GM19397 (cell line): ENCODE measurements around the gene VTN.

Experiments
- ATAC-seq: cut with Tn5 transposase; IDR thresholded peaks from one replicate; pipeline ENCODE4 v1.9.1; 2021; ENCODE audit warnings: mild to moderate bottlenecking, moderate library complexity; ENCODE audit not compliant: unreplicated experiment

The VTN gene, protein sequence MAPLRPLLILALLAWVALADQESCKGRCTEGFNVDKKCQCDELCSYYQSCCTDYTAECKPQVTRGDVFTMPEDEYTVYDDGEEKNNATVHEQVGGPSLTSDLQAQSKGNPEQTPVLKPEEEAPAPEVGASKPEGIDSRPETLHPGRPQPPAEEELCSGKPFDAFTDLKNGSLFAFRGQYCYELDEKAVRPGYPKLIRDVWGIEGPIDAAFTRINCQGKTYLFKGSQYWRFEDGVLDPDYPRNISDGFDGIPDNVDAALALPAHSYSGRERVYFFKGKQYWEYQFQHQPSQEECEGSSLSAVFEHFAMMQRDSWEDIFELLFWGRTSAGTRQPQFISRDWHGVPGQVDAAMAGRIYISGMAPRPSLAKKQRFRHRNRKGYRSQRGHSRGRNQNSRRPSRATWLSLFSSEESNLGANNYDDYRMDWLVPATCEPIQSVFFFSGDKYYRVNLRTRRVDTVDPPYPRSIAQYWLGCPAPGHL

DNA sequence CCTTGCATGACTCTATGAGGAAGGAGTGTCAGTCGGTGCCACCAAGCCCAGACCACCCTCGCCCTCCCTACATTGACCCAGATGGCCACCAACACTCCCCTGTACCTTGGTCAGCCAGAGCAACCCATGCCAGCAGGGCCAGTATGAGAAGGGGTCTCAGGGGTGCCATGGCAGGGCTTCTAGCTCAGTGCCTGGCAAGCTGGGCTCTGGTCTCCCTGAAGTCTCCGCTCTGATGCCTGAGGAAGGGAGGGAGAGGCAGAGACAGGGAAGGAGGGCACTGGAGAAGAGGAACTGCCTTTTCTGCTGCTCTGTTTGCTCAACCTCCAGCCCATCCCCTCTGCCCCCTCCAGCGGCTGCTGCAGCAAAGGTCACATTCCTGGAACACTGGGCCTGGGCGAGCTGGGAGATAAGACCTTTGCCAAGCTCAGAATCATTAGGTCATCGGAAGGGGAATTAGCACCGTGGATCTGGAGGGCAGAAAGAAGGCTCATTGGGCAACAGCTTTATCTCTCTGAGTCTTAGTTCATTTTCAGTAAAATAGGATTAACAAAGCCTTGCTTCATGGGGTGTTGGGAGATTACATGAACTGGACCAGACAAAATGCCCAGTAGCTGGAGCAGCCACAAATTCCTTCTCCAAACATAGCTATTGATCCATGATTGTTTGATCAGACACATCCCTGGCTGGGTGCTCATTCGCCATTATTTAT is at the start of gene VTN:
Gene VTN, minus strand, starts transcription at position 273 of the 709 bp plus-strand sequence. Its CDS starts 104 bp downstream, at position 169.
- ATAC-seq: no peak

DNA sequence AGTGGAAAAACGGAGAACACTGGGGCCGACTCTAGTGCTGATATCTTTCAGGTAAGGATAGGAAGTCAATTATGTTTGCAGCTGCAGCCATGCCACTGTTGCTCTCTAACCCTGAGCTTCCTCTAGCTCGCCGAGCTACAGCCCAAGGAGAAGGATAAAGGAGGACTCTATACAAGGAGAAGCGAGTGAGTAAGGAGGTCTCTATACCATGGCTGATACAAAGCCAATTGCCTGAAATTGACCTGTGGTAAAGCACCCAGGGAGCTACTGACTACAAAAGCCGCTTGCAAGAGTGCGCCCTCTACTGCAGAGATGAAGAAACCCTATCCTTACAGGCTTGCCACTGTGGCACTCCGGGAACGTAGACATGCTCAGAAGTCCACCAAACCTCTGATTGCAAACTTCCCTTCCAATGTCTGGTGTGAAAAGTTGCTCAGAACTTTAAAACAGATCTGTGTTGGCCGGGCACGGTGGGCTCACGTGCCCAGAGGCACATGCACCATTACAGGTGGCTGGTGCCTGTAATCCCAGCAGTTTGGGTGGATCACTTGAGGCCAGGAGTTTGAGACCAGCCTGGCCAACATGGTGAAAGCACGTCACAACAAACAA is 46.7 kb upstream of the VTN start:
- no peak for ATAC-seq

DNA sequence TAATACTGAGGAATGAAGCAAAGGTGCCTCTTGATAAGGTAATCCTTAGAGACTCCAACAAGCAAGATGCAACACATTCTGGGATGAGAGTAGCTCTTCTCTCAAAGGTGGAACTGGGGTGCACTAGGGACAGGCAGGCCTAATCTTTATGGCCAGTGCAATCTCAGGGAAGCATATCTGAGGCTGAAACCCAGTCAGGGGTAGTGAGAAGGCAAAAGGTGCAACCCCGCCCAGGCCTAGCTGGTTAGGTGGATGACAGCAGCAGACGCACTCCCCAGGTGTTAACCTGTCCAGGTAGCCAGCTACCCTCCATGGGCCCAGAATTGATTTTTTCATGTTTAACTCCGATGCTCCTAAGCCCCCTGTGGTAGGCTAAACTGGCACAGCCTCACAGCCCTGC is 45.8 kb upstream of the VTN start:
- no peak for ATAC-seq

DNA sequence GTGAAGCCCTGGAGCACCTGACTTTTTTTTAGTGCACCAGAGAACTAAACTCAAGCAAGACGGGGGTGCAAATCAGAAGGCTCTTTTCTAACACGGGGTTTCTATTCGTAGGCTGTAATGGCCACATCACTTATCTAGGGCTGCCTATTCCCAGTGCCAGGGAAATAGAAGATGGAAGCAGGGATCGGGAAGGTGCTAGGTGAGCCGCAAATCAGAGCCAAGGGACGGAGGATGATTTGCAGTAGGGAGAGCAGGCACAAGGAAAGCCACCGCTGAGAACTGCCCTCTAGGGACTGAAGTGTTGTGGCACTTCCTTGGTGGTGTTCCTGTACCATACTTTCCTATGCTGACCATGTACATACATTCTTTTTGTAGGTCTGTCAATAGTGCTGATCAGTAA is 43.7 kb upstream of the VTN start:
- no peak for ATAC-seq

DNA sequence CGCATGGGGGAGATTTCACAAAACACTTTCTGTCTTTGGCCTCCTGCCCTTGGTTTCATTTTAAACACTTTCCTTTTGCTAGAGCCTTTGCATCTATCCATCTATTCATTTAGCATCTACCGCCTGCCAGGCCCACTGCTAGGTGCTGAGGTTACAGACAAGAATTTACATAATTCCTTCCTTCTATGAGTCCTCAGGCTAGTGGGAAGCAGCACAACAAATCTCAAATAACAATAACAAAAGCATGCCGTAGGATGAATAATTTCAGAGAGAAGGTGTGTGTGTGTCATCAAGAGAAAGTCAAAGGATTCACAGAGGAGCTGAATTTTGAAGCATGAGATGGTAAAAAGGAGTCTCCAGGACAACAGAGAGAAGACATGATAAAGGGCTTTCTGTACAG is 42.0 kb upstream of the VTN start:
- no peak for ATAC-seq

DNA sequence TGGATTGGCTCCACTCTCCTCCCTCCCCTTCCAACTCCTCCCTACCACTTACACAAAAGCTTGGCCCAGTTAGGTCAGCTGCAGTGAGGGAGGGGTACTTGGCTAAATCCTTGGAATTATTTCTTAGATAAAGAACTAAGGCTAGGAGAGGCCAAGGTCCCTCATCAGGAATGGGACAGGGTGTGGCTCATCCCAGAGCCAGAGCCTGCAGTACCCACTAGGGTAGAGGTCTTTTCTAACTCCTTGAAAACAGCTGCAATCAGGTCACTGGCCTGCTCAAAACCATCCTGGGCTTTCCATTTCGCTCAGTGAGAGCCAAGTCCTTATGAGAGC is 37.8 kb upstream of the VTN start:
- ATAC-seq: no peak

DNA sequence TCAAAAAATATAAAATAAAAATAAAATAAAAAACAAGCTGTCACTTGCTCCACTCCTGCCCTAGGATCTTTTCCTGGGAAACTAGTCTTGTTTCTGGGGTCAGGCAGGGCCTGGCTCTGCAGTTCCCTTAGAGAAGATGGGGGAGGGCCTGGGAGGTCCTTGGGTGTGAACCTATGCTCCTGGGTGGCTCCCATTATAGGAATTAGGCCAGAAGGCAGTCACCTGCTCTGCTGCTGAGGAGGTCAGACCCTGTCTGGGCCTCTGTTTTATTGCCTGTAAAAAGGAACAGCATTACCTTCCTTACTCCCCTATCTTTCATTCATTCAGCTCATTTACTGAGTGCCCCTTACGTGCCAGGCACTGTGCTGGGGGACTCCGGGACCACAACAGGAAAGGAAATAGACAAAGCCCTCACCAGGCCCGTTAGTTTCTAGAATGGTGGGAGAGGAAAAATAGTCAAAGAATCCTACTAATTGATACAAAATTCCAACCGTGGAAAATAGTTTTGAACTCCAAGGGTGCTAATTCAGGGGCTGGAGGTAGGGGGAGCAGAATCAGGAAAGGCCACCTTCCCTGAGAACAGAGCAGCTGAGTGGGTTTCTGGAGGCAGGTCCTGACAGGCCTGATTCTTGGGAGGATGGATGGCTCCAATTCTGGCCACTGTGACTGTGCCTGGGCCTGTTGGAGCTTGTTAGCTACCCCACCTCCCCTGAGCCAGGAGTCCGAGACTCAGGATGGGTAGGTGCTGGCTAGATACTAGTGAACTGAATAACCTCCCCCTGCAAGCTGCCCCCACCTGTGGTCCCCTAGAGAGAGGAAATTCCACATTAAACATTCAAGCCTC is 37.2 kb upstream of the VTN start:
- no peak for ATAC-seq

DNA sequence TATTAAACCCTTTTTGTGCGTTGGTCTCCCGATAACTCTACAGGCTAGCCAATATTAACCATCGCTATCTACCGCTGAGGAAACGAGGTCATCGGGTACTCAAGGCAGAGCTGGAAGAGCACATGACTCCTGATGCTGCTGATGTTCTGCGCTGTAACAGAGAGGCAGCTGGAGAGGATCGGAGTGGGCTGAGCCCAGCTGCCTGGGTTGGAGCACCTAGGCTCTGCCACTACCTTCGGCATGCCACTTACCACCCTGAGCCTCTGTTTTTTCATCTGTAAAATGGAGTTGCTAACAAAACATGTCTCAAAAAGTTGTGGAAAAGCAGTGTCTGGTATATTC is 36.3 kb upstream of the VTN start:
- ATAC-seq: no peak

DNA sequence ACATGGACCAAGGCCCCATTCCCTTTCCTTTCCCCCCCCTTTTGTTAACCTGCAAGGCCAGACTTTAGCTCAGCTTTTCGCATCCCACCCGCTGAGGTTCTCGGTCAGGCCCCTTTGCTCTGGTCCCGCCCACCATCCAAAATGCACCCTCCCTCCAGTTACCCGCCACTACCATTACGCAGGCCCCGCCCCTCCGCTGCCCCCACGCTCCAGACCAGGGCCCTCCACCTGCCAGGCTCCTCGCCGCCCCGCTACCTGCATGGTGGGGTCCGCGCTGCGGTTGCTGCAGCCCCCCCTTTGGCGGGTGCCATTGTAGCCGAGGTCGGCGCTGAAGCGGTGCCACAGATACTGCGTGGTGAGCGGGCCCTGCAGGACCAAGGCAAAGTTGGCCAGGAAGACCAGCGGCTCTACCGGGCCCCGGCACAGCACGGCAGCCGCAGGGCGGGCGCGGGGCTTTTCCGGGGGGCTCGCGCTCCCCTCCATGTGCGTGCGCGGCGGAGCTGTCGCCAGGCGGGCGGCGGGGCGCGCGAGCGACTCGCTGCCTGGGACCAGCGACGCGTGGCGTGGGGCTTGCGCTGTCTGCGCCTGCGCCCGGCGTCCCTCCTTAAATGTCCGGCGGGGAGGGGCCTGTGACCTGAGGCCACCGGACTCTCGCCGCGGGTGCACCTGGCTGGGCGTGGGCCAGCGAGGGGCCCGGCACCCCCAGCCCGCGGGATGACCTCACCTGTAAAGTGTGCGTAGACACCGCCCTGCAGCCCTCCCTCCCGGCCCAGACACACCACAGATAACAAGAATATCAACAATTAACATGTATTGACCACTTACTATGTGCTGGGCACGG is 35.7 kb upstream of the VTN start, which contains the start of gene SLC46A1:
Gene SLC46A1, minus strand, starts transcription at position 581 of the 841 bp plus-strand sequence. Its CDS starts 98 bp downstream, at position 483.
- ATAC-seq: peak; percentile 65

DNA sequence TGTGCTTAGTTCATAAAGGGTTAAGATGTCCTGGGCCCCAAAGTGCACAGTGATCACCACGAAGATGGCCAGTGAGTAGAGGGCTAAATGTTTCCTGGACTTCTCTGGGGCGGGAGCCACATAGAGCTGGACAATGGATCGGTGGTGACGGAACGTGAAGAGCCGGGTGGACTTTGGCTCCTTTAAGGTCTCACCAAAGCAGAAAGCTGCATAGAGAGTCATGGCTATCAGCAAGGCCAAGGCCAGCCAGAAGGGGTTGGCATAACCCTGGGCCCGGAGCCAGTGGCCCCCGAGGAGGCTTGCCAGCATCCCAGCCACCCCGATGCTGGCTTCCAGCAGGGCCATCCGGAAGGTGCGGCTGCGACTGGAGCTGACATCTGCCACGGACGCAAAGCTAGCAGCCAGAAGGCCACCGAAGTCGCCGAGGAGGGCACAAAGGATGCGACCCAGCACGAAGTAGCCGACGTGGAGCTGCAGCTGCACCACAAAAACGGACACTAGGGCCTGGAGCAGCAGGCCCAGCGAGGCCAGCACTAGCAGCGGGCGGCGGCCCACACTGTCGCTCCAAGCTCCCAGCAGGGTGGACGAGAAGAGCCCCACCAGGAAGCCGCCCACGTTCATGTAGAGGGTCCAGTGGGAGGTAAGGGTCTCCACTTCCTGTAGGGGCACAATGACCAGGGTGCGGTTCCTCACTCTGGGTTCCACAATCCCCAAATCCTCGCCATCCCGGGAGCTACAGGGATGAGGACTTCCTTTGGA is 34.9 kb upstream of the VTN start:
- ATAC-seq: no peak

DNA sequence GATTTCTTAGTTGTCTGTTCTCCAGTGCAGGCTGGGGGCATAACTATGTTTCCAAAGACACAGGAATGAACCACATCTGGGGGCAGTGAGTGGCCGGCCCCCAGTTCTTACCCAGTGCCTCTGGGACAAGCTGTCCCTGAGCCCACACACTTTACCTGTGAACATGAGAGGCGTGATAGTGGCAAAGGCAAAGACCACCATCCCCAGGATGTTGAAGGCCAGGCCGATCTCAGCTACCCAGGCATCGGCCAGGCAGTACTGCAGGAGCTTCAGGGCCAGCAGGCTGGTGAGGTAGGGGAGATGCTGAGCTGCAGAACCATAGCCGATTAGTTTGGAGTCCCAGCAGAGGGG is 34.3 kb upstream of the VTN start:
- ATAC-seq: no peak

DNA sequence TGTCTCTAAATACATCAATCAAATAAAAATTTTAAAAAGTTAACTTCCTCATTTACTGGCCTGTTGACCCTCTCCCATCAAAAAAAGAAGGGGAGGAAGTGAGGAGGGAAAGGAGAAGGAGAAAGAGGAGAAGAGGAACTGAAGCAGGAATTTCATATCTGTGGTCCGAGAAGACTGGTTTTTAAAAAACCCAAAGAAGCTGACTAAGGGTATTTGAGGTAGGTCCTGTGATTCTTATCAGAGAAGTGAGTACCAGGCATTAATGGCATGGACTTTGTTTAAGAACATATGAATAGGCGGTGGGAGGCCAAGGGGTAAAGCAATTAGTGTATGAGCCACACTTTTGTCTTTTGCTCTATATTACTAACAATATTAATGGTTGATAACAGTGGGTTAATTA is 33.9 kb upstream of the VTN start:
- ATAC-seq: no peak

DNA sequence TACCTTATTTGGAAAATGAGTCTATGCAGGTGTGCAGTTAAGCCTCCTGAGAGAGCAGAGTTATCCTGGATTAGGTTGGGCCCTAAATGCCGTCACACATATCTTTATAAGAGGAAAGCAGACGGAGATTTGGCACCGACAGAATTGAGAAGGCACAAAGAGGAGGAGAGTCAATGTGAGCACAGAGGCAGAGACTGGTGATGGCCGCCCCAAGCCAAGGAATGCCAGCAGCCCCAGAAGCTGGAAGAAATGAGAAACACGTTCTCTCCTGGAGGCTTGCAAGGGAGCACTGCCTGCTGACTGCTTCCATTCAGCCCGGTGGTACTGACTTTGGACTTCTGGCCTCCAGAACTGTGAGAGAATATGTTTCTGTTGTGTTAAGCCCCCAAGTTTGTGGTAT is 32.7 kb upstream of the VTN start:
- no peak for ATAC-seq

DNA sequence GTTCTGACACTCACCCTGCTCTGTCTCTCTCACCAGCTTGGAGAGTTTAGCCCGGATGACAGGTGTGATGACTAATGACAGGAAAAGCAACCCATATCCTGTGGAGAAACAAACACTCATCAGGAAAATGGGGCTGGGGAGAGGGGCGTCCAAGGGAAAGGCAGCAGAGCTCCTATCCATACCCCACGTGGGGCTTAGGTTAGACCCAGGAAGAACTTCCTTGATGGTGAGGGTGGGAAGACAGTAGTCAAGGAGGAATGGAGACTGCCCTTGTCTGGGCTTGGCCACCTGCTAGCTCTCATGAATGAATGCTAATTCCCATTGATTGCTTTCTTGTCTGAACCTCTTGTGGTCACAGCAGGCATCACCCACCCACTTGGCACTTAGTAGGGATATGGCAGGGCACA is 32.1 kb upstream of the VTN start:
- ATAC-seq: no peak

DNA sequence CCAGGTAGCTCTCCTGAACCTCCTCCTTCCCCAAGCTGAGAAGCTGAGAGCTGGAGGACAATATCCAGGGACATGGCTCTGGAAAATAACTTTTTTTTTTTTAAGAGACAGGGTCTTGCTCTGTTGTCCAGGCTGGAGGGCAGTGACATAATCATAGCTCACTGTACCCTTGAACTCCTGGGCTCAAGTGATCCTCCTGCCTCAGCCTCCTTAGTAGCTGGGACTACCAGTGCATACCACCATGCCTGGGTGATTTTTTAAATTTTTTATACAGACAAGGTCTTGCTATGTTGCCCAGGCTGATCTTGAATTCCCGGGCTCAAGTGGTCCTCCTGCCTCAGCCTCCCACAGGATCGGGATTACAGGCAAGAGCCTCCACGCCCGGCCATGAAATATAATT is 29.7 kb upstream of the VTN start:
- ATAC-seq: no peak

DNA sequence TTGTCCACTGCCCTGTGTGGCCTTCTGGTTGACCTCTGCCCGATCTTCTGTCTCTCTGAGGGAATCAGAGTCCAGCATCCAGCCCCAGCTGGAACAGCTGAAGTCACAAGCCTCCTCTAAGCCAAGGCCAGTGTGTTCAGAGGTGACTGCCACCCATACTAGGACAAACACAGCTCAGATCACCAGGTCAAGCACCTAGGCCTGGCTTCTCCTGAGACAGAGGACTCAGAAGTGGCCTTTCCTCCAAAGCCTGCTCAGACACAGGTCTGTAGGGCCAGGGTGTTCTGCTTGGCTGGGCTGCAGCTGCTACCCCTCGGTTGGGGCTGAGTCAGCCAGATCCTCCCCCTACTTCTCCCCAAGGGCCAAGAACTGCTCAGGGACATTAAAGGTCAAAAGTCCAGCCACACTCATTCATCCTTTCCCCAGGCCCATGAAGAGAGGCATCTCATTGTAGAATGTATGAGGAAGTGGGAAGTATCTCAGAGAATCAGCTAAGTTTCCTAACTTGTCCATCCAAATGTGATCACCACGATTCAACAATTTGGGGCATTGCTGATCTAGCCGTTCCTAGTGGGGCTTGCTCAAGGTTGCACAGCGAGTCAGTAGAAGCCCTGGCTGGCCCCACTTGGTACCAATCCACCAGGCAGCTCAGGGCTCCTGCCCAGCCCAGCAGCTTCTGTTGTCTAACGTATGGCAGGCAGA is 28.3 kb upstream of the VTN start:
- no peak for ATAC-seq

DNA sequence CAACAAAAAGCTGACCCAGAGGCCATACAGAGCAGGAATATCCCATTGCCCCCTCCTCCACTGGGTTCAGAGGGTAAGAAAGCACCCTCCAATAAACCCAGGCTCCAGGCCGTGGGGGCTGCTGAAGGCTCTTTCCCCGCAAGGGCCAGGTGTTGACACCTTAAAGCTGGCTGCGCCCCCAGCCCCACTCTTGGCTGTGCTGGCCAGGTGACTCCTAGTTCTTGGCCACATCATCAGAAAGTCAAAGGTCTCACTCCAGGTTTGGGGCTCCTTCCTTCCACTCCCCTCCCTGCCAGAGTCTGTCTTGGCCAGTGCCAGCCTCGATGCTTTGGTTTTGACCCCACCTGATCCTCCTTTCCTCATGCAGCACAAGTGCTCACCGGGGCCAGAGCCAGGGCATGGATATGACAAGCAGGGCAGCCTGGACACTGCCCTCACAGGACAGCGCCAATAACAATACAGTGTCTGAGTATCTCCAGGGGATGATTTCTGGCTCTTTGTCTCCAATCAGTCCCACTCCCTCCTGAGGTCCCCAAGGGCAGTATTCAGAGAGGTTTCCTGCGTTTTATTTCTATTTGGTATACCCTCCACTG is 27.7 kb upstream of the VTN start:
- no peak for ATAC-seq

DNA sequence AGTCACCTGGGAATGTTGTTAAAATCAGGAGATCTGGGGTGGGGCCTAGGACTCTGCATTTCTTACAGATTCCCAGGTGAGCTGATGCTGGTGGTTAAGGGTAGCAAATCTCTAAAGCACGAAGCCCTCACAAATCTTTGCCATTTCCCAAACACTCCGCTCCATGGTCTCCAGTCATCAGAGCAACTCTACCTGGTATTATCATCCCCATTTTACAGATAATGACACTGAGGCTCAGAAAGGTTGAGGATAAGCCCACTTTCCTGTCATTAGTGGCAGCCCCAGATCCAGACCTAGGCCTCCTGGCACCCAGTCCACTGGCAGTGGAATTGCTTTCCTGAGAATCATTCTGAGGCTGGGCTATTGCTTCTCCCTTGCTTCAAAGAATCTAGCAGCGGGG is 27.2 kb upstream of the VTN start:
- no peak for ATAC-seq
